GM12891 (cell line): ENCODE measurements around the gene PNLIPRP2.

Experiments
- DNase-seq: peaks from one replicate; pipeline ENCODE4 v3.0.0; 2011; ENCODE audit warnings: low spot score; ENCODE audit not compliant: insufficient read length
- FAIRE-seq: peaks from 2 replicates; lab custom pipeline; 2011; peaks lifted over from hg19 to GRCh38; lab: Jason Lieb, UNC
- PAX5 ChIP-seq: IDR thresholded peaks from 2 replicates; pipeline ENCODE4 v1.6.1; 2011; ENCODE audit warnings: low read length, moderate library complexity, mild to moderate bottlenecking; ENCODE audit not compliant: insufficient read depth, severe bottlenecking
- POLR2A ChIP-seq: IDR thresholded peaks from 2 replicates; pipeline ENCODE4 v1.6.1; 2011; ENCODE audit warnings: low read depth, low read length, control low read depth
- POLR2AphosphoS5 ChIP-seq: IDR thresholded peaks from 2 replicates; pipeline ENCODE4 v1.6.1; 2011; ENCODE audit warnings: low read depth, low read length, control low read depth
- POU2F2 ChIP-seq: IDR thresholded peaks from 2 replicates; pipeline ENCODE4 v1.6.1; 2011; ENCODE audit warnings: low read depth, mild to moderate bottlenecking, control low read depth, low read length, moderate library complexity
- SPI1 ChIP-seq: IDR thresholded peaks from 2 replicates; pipeline ENCODE4 v1.6.1; 2011; ENCODE audit warnings: low read depth, low read length, control low read depth
- TAF1 ChIP-seq: IDR thresholded peaks from 2 replicates; pipeline ENCODE4 v1.6.1; 2011; ENCODE audit warnings: low read depth, low read length, control low read depth

The PNLIPRP2 gene

DNA sequence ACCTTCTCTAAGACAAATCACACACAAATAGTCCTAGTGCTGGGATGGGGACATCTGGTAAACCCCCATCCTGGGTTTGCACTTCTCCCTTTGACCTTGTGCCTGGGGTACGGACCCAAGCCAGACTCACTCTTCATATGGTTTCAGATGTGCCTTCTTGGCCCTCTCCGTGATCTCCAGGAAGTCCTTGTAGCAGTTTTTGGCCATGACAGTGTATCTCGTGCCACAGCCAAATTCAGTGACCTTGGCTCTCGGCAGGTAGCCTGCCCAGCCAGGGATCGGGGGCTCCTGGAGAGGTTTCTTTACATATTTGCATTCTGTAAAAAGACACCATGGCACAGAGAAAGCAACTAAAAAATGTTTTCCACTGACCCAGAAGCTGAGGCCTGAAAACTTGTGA is 43.9 kb downstream of the PNLIPRP2 start:
- no peak for TF ChIP-seq POU2F2
- no peak for TF ChIP-seq SPI1
- TF ChIP-seq TAF1 = no peak
- no peak for TF ChIP-seq POLR2A
- no peak for TF ChIP-seq POLR2AphosphoS5
- TF ChIP-seq PAX5 = no peak
- DNase-seq (no peak), FAIRE-seq (no peak)

DNA sequence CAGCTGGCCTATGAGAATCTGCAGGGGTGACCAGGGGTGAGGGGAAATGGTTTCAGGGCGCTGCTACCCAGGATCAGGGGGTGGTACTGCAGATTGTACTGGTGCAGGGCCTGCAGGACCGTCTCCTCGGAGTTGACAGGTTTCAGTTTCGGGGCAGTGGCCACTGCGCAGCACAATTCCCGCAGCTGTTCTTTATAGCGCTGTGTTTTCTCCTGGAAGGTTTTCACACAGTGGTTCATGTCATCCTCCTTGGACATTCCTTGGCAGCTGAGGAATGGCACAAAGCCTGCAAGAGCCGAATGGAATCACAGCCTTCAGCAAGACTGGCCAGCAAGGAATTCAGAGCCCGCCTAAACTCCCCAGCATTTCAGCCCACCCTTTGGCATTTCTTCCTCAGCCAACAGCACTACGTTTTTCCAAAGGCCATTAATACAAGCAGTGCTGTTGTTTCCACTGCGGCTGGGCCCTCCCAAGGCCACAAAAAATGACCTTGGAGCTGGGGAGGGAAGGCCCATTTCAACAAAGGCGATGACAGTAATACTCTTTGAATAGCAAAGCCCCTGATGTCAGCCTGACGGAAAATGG is 44.9 kb downstream of the PNLIPRP2 start:
- no peak for TF ChIP-seq POLR2AphosphoS5
- no peak for TF ChIP-seq SPI1
- no peak for TF ChIP-seq POLR2A
- no peak for TF ChIP-seq TAF1
- TF ChIP-seq PAX5 = no peak
- no peak for TF ChIP-seq POU2F2
- DNase-seq (no peak), FAIRE-seq (no peak)

DNA sequence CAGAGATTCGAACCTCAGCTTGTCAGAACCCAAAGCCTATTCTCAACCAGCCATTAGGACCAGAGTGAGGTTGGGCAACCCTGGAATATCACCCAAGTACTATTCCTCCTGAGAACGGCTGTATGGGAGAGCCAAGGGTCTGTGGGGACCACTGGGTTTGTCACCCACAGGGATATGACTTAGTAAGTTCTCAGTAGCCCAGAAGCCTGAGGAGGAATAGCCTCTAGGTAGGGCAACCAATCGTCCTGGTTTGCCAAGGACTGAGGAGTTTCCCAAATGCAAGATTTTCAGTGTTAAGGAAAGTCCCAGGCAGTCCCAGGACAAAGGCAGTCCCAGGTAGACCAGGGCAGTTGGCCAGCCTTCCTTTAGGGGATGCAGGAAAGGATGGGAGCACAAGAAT is 46.7 kb downstream of the PNLIPRP2 start:
- FAIRE-seq (no peak), DNase-seq (no peak)
- no peak for TF ChIP-seq POLR2AphosphoS5
- no peak for TF ChIP-seq POU2F2
- no peak for TF ChIP-seq TAF1

DNA sequence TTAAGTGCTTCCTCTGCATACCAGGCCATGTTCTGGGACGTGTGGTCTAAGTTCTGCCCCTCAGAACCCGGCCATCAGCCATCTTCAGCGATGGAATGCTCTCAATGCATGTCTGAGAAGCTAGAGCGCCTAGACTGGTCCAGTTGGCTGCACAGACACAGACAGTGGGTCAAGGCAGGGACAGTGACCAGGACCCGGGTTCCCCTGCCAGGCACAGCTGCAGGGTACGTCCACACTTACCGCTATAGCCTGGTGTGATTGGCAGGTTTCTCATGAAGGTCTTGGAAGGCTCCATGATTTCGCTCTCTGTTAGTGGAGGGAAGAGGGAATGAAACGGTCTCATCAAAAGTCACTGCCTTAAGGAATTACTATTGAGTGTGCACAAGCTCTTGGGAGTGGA is 47.3 kb downstream of the PNLIPRP2 start:
- no peak for DNase-seq
- FAIRE-seq = no peak
- TF ChIP-seq TAF1 (no peak), POLR2A (no peak), POLR2AphosphoS5 (no peak), POU2F2 (no peak), PAX5 (no peak), SPI1 (no peak)

DNA sequence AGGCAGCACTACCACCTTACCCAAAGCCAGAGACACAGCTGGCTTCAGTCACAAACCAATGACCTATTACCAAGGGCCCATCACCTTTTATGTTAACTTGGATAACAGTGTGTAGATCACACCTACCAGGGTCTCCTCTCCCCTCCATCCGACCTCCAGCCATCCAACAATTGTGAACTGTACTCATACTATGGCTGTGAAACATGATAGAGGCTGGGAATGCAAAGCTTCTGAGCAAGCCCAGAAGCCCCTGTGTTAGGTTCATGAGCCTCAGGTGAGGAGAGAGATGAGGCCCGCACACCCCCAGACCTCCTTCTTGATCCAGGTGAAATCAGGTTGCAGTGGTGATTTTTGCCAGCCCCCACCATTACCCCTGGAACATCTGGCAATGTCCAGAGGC is 47.7 kb downstream of the PNLIPRP2 start:
- no peak for TF ChIP-seq POLR2AphosphoS5
- no peak for TF ChIP-seq PAX5
- TF ChIP-seq POLR2A = no peak
- no peak for TF ChIP-seq TAF1
- TF ChIP-seq SPI1 = no peak
- TF ChIP-seq POU2F2 = no peak
- FAIRE-seq (no peak), DNase-seq (no peak)

DNA sequence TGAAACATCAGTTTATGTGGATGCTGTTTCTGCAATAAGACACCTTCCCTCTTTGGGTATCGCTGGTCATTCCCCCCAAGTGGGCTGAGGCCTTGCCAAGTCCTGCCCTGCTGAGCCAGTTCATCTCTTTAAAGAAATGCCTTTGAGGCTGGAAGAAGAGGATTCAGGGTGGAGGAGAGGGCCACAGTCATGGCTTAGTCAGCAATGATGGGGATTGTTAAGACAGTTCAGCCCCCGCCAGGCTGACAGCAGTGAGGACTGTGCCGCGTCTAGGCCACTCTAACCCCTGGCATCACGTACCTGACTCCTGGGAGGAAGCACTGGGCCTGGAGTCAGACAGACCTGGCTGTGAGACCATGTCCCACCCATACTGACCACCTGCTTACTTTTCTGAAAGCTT is 48.3 kb downstream of the PNLIPRP2 start:
- DNase-seq (no peak), FAIRE-seq (no peak)
- TF ChIP-seq POLR2AphosphoS5 (no peak), POLR2A (no peak), POU2F2 (no peak), SPI1 (no peak)

DNA sequence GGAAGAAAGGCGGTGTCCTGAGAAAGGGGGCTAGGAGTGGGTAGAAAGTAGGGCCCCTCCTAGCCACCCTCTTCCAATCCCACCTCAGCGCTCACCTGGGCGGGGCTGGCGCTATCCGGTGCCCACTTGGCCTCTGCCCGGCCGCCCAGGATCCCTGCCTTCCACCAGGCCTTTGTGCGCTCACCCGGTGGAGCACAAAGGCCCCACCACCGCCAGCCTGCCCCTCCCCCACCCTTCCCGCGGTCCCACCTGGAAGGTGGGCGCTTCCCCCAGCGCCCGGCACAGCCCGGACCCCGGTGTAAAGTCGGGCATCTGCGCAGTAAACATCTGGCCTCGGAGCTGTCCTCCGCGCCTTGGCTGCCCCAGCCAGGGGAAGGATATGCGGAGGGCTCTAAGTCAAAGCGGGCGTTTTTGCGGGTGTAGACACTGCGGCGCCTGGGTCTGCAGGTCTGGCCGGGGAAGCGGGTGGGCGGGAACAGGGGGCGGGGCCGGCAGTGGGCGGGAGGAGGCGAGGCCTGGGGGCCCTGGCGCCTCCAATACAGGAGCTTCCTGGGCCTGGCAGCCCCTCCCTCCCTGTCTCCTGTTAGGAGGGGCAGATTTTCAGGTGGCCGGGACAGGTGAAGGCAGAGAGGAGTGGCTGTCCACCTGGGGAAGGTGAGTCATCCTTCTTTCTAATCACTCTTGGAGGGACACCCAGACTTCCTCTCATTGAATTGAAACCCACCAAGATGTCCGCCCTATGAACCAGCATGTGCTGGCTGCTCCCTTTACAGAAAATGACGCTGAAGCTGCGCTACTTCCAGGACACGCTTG is 49.3 kb downstream of the PNLIPRP2 start:
- TF ChIP-seq POLR2AphosphoS5 (no peak), SPI1 (no peak), PAX5 (no peak), POU2F2 (no peak), POLR2A (no peak)
- FAIRE-seq (no peak), DNase-seq (no peak)

DNA sequence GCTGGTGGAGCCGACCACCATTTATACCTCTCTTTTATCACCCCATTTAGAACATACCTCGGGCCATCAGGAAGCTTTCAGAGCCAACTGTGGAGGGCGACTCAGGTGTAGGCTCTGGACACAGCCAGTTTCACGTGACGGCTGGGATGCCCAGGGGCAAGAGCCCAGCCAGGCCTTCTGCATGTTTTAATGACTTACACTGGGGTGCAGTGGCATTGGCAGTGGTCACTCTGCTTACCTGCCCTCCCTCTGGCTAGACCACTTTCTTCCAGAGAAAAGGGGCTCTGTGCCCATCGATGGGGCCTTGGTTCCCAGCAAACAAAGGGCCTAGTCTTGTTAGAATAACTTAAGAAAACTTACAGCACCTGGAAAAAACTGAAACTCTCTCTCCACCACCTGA is 50.0 kb downstream of the PNLIPRP2 start:
- TF ChIP-seq TAF1 = no peak
- TF ChIP-seq POLR2A = no peak
- no peak for TF ChIP-seq SPI1
- no peak for TF ChIP-seq POLR2AphosphoS5
- TF ChIP-seq POU2F2 = no peak
- TF ChIP-seq PAX5 = no peak
- no peak for FAIRE-seq
- DNase-seq = no peak

DNA sequence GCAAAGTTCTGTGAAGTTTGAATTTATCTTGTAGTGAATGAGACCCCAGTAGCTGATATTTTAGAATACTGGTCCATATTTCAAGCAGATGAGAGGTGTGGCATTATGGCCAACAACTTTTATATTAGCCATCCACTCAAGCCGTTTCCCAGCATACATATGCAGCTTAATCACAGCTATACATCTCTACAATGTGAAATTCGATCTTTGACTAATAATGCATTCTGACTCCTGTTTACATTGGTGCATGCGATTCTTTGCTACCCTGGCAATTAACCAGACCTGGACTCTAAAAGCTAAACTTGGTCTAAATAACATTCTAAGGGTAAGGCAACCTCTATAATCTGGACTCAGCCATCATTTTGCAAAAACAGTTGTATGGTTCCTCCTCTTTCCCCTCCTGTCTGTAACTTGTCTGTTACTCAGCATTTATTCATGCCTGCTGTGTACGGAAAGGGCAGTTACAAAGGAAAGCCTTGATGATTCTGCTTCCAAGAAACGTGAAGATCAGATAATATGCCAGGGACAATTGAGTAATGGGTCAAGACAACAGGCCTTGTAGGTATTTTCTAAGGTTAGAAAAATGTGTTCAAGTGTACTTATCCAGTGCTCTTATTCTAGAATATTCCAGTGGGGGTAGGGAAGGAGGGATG is 50.6 kb downstream of the PNLIPRP2 start:
- FAIRE-seq (no peak), DNase-seq (no peak)
- no peak for TF ChIP-seq PAX5
